ENCODE results near the gene NR2C2.

NR2C2 gene

GRCh38 chr3:15065550-15066007 is 118.2 kb downstream of the NR2C2 start:
- no peak for DNase-seq

- DNase-seq, result no peak
These were observed 119.1 kb downstream of the NR2C2 start for GRCh38 chr3:15066467-15066866.

- no peak for DNase-seq
These were observed 122.1 kb downstream of the NR2C2 start for GRCh38 chr3:15069441-15069840.

GRCh38 chr3:15071699-15072098 is 124.3 kb downstream of the NR2C2 start:
- no peak for DNase-seq

GRCh38 chr3:15074500-15074899 is 127.1 kb downstream of the NR2C2 start:
- no peak for DNase-seq

GRCh38 chr3:15079091-15079490 is 131.7 kb downstream of the NR2C2 start:
- DNase-seq, result no peak

- no peak for DNase-seq
These were observed 134.7 kb downstream of the NR2C2 start for GRCh38 chr3:15081960-15082664.

GRCh38 chr3:15083252-15083651 is 135.9 kb downstream of the NR2C2 start:
- no peak for DNase-seq

GRCh38 chr3:15086263-15086662 is 138.9 kb downstream of the NR2C2 start:
- DNase-seq, result no peak

- DNase-seq, result no peak
These were observed 139.3 kb downstream of the NR2C2 start for GRCh38 chr3:15086699-15087098.

- no peak for DNase-seq
These were observed 141.8 kb downstream of the NR2C2 start for GRCh38 chr3:15089201-15089600.

- DNase-seq, result no peak
These were observed 144.2 kb downstream of the NR2C2 start for GRCh38 chr3:15091575-15091974.

- DNase-seq, result no peak
These were observed 145.3 kb downstream of the NR2C2 start for GRCh38 chr3:15092686-15093085.

GRCh38 chr3:15094187-15094875 is 146.9 kb downstream of the NR2C2 start:
- DNase-seq, result no peak

- DNase-seq, result no peak
These were observed 148.7 kb downstream of the NR2C2 start for GRCh38 chr3:15096046-15096445.

- peak; percentile 51 to 53 for DNase-seq
These were observed 150.5 kb downstream of the NR2C2 start for GRCh38 chr3:15097891-15098290.

Data from CD4-positive, alpha-beta T cell treated with Interleukin-4 for 1 hour (primary cell).